COLO668 (cell line): Measurements from ENCODE around the gene CTNS.

Experiments
- DNase-seq: peaks from one replicate; lab custom pipeline; 2025; ENCODE audit not compliant: unreplicated experiment; lab: John Stamatoyannopoulos, UW

Gene CTNS

GRCh38 chr17:3708366-3708765 lies 71.8 kb downstream of the CTNS start:
- no peak for DNase-seq

GRCh38 chr17:3710951-3711383 lies 74.4 kb downstream of the CTNS start:
- no peak for DNase-seq
